Fibroblast of lung (primary cell): ENCODE measurements around the gene TESK2.

Experiments
- EZH2 ChIP-seq: IDR thresholded peaks from 2 replicates; pipeline ENCODE4 v1.5.1; 2012; ENCODE audit warnings: low read length, control low read depth, mild to moderate bottlenecking; ENCODE audit errors: missing control alignments
- TF ChIP-seq, protein P1 (sequence below), 2 donors: IDR thresholded peaks in 1 of 2; conservative IDR thresholded peaks in 1 of 2; 1 replicate in 1 of 2; 2 replicates in 1 of 2; pipeline ENCODE4 v1.5.1; 2011 to 2012; ENCODE audit warnings: low read length in 2 of 2, control low read depth in 1 of 2, inconsistent platforms in 1 of 2, low read depth in 1 of 2, mild to moderate bottlenecking in 1 of 2

DNA sequence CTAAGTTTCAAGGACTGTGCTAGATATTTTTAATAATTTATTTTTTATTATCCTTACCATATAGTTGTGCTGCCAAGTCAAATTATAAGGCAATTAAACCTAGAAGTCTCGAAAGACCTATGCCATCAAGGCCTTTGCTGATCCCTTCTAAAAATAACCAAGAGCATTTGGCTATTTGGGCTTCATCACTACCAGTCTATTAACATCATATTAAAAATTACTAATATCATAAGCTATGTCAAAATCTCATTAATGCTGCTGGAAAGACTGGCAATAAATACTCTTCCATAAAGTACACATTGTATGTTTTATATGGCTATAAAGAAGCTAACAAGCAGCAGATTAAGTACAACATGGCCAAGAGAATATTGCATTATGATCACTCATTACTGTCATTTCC, 107.8 kb downstream of the TESK2 start:
- TF ChIP-seq EZH2 = no peak
- TF ChIP-seq, protein P1, sequence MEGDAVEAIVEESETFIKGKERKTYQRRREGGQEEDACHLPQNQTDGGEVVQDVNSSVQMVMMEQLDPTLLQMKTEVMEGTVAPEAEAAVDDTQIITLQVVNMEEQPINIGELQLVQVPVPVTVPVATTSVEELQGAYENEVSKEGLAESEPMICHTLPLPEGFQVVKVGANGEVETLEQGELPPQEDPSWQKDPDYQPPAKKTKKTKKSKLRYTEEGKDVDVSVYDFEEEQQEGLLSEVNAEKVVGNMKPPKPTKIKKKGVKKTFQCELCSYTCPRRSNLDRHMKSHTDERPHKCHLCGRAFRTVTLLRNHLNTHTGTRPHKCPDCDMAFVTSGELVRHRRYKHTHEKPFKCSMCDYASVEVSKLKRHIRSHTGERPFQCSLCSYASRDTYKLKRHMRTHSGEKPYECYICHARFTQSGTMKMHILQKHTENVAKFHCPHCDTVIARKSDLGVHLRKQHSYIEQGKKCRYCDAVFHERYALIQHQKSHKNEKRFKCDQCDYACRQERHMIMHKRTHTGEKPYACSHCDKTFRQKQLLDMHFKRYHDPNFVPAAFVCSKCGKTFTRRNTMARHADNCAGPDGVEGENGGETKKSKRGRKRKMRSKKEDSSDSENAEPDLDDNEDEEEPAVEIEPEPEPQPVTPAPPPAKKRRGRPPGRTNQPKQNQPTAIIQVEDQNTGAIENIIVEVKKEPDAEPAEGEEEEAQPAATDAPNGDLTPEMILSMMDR (conservative IDR thresholded peaks at IDR 0.05 in 1 of 2, IDR thresholded peaks at IDR 0.05 in 1 of 2; ENCODE audit: low read depth in 1 of 2, low read length in 2 of 2) = no peak
